Lung (tissue), 12 donors: Measurements from ENCODE around the gene ZC3HAV1L. TPM values are rescaled to one million over a fixed set of nuclear protein-coding genes. Genes with fewer than 3 reads are reported as not detected.

Experiments
- ATAC-seq: fragments of 200-7000 bp; cut with Tn5 transposase; one replicate; pipeline ENCODE4 v1.9.1; 2020; ENCODE audit warnings: moderate number of reproducible peaks; ENCODE audit not compliant: insufficient read depth, low FRiP score
- DNase-seq, 3 donors: peaks; one replicate each; pipeline ENCODE4 v3.0.0-alpha.2; 2013 to 2017
- H3K27ac ChIP-seq, 2 donors: one replicate each; pipeline ENCODE4 v1.5.1; 2013; ENCODE audit warnings: mild to moderate bottlenecking in 2 of 2, moderate library complexity in 2 of 2, control low read depth in 1 of 2, inconsistent platforms in 1 of 2, low read depth in 1 of 2, low read length in 1 of 2
- H3K27me3 ChIP-seq, 3 donors: one replicate each; pipeline ENCODE4 v1.5.1; 2013; ENCODE audit warnings: low read length in 2 of 3; ENCODE audit not compliant: control insufficient read depth in 3 of 3, insufficient read depth in 3 of 3
- H3K36me3 ChIP-seq, 4 donors: one replicate each; pipeline ENCODE4 v1.5.1; 2013; ENCODE audit warnings: low read length in 4 of 4, mild to moderate bottlenecking in 1 of 4, moderate library complexity in 1 of 4; ENCODE audit not compliant: control insufficient read depth in 4 of 4, insufficient read depth in 4 of 4
- H3K4me1 ChIP-seq, 5 donors: one replicate each; pipeline ENCODE4 v1.5.1; 2013; ENCODE audit warnings: low read length in 5 of 5, mild to moderate bottlenecking in 2 of 5, moderate library complexity in 1 of 5; ENCODE audit not compliant: control insufficient read depth in 5 of 5, insufficient read depth in 5 of 5
- H3K4me3 ChIP-seq: one replicate; pipeline ENCODE4 v1.5.1; 2013; ENCODE audit warnings: mild to moderate bottlenecking, control low read depth, moderate library complexity
- H3K9ac ChIP-seq, 2 donors: one replicate each; pipeline ENCODE4 v1.5.1; 2013; ENCODE audit warnings: low read length in 2 of 2, control low read depth in 1 of 2; ENCODE audit not compliant: insufficient read depth in 1 of 2
- H3K9me3 ChIP-seq, 4 donors: one replicate each; pipeline ENCODE4 v1.5.1; 2013; ENCODE audit warnings: low read length in 3 of 4, mild to moderate bottlenecking in 1 of 4, moderate library complexity in 1 of 4; ENCODE audit not compliant: control insufficient read depth in 4 of 4, insufficient read depth in 3 of 4
- WGBS, 2 donors: extraction: QIAGEN DNeasy Blood & Tissue Kit; methylation state at CpG; one replicate each; pipeline ENCODE4 v1.1.7; 2013; 5-methylcytosine and 5-hydroxymethylcytosine counted together
- polyA plus RNA-seq, 2 donors: library from polyadenylated mRNA; stranded (reverse); fragments of 200-250 nt; gene quantifications; one replicate each; pipeline ENCODE4 v1.2.1, GENCODE V29; 2013
- total RNA-seq, 2 donors: library from RNA; depleted of rRNA in 1 of 2; stranded (reverse); fragments of >200 nt in 1 of 2; gene quantifications; one replicate each; pipeline ENCODE4 v1.2.1, GENCODE V29; 2014 to 2021
- TF ChIP-seq, protein P1 (sequence below): IDR thresholded peaks from 2 replicates; pipeline ENCODE4 v1.5.1; 2012; ENCODE audit warnings: mild to moderate bottlenecking; ENCODE audit errors: control extremely low read depth, extremely low read depth
- donor health status: control.
- donor health status: control.
- donor health status: Bipolar disorder and iron deficiency.
- donor health status: healthy.
- donor health status: DM: yes; HTN: yes; CAD: no.

The ZC3HAV1L gene
- total and polyA plus RNA-seq, 4 donors = 0.57 to 30.7 (median 4.6) TPM

DNA sequence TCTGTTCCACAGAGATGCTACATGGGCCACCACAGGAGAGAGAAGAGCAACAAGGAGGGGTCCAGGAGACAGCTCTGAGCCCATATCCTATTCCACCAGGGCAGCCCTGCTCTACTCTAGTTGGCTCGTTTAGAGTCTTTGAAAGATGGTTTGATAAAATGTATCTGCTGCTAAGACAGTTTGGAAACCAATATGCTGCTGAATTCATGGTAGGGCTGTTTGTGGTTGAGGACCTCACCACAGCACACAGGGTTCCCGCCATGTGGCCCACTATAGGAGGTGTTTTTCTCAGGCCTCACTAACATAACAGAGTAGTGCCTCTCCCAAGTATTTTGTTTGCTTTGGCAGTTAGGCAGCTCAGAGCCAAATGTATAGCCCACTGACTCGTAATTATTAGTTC is 35.8 kb upstream of the ZC3HAV1L start:
- TF ChIP-seq, protein P1, sequence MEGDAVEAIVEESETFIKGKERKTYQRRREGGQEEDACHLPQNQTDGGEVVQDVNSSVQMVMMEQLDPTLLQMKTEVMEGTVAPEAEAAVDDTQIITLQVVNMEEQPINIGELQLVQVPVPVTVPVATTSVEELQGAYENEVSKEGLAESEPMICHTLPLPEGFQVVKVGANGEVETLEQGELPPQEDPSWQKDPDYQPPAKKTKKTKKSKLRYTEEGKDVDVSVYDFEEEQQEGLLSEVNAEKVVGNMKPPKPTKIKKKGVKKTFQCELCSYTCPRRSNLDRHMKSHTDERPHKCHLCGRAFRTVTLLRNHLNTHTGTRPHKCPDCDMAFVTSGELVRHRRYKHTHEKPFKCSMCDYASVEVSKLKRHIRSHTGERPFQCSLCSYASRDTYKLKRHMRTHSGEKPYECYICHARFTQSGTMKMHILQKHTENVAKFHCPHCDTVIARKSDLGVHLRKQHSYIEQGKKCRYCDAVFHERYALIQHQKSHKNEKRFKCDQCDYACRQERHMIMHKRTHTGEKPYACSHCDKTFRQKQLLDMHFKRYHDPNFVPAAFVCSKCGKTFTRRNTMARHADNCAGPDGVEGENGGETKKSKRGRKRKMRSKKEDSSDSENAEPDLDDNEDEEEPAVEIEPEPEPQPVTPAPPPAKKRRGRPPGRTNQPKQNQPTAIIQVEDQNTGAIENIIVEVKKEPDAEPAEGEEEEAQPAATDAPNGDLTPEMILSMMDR = no peak

DNA sequence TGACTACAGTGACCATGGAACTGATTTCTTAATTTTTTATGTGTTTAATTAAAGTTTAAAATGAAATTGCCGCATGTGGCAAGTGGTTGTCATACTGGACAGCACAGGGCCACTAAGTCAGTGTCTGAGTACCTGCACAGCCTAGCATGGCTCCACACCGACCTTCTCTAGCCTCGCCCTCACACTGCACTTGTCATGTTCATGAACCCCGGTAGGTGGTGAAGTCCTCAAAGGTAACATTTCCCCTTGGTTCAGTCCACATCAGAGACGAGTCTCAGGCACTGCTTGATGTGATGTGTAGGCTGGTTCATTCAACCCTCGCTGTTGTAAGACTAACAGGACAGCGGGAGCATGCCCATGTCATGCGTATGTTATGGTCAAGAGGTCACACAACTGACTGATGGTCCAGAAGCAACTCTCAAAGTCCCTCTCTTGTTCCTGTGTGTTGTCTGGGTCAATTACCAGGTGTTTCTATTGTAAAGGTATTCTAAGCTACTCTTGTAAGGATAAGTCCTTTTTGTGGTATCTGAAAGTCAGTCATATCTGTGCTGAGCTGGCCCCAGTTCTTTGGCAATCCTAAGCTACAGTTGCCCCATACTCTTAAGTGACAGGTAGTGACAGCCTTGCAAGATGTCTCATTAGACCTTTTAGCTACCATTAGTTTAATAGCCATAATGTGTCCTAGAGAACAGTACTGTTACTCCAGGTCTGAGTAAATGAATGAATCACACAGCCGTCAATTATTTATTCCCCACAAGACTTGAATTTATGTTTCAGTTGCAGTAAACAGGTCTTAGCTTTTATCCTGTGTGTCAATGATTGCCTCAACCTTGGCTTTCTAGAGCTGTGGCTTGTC is 32.9 kb upstream of the ZC3HAV1L start:
- H3K36me3 ChIP-seq = peaks cover 9 to 52% (median 22%) of the 10 kb centered on the region in 4 donors
- no peak overlapping the region for H3K27ac ChIP-seq
- 96% methylated on average over 9 of the region's 9 CpGs for WGBS, 2 donors
- no peaks in the 10 kb centered on the region for H3K27me3 ChIP-seq
- no peaks in the 10 kb centered on the region for H3K9me3 ChIP-seq
- TF ChIP-seq, protein P1 = no peak
- no peaks in the 10 kb centered on the region for H3K4me1 ChIP-seq
- DNase-seq = no peak
- no peak overlapping the region for H3K4me3 ChIP-seq
- H3K9ac ChIP-seq = no peak overlapping the region
- no peak for ATAC-seq

More for the DNA sequence above, 35.8 kb upstream of the ZC3HAV1L start:
- no peak overlapping the region for H3K9ac ChIP-seq
- 73 to 84% methylated on average over 3 of the region's 3 CpGs for WGBS, 2 donors
- ATAC-seq (no peak), DNase-seq (no peak)
- peaks cover 0 to 3% (median 0%) of the 10 kb centered on the region in 5 donors for H3K4me1 ChIP-seq
- no peak overlapping the region for H3K4me3 ChIP-seq
- H3K27me3 ChIP-seq = no peaks in the 10 kb centered on the region
- no peak overlapping the region for H3K27ac ChIP-seq
- peaks cover 9 to 41% (median 11%) of the 10 kb centered on the region in 4 donors for H3K36me3 ChIP-seq
- H3K9me3 ChIP-seq = no peaks in the 10 kb centered on the region

DNA sequence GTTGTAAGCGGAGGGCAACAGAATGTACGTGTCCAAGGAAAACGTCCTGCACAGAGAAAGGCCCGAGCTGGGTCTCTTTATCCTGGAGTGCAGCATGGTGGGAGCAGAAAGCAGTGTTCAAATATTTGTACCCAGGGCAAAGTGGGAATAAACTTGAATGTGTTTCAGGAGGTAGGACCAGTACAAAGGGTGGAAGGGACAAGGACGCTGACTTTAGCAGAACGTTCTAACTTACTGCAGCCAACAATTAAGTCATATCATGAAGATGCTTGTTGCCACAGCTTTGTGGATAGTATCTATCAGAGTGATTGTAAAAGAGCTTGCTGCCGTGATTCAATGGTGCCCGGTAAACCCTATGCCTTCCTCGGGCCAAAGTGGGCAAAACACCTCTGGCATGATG is 30.5 kb upstream of the ZC3HAV1L start:
- Histone ChIP-seq H3K36me3 (peaks cover 3 to 47% (median 15%) of the 10 kb centered on the region in 4 donors), H3K27me3 (no peaks in the 10 kb centered on the region), H3K4me3 (no peak overlapping the region), H3K4me1 (no peaks in the 10 kb centered on the region), H3K9me3 (no peaks in the 10 kb centered on the region), H3K27ac (no peak overlapping the region), H3K9ac (no peak overlapping the region)
- 83 to 88% methylated on average over 9 of the region's 9 CpGs for WGBS, 2 donors
- TF ChIP-seq, protein P1 = no peak
- DNase-seq = no peak
- no peak for ATAC-seq
